Lung (tissue), 12 donors: Measurements from ENCODE around the gene RNU7-1. TPM values are rescaled to one million over a fixed set of nuclear protein-coding genes. Genes with fewer than 3 reads are reported as not detected.

ENCODE experiments used
- ATAC-seq: fragments of 200-7000 bp; cut with Tn5 transposase; one replicate; pipeline ENCODE4 v1.9.1; 2020; ENCODE audit warnings: moderate number of reproducible peaks; ENCODE audit not compliant: insufficient read depth, low FRiP score
- DNase-seq, 3 donors: peaks; one replicate each; pipeline ENCODE4 v3.0.0-alpha.2; 2013 to 2017
- H3K27ac ChIP-seq, 2 donors: one replicate each; pipeline ENCODE4 v1.5.1; 2013; ENCODE audit warnings: mild to moderate bottlenecking in 2 of 2, moderate library complexity in 2 of 2, control low read depth in 1 of 2, inconsistent platforms in 1 of 2, low read depth in 1 of 2, low read length in 1 of 2
- H3K27me3 ChIP-seq, 3 donors: one replicate each; pipeline ENCODE4 v1.5.1; 2013; ENCODE audit warnings: low read length in 2 of 3; ENCODE audit not compliant: control insufficient read depth in 3 of 3, insufficient read depth in 3 of 3
- H3K36me3 ChIP-seq, 4 donors: one replicate each; pipeline ENCODE4 v1.5.1; 2013; ENCODE audit warnings: low read length in 4 of 4, mild to moderate bottlenecking in 1 of 4, moderate library complexity in 1 of 4; ENCODE audit not compliant: control insufficient read depth in 4 of 4, insufficient read depth in 4 of 4
- H3K4me1 ChIP-seq, 5 donors: one replicate each; pipeline ENCODE4 v1.5.1; 2013; ENCODE audit warnings: low read length in 5 of 5, mild to moderate bottlenecking in 2 of 5, moderate library complexity in 1 of 5; ENCODE audit not compliant: control insufficient read depth in 5 of 5, insufficient read depth in 5 of 5
- H3K4me3 ChIP-seq: one replicate; pipeline ENCODE4 v1.5.1; 2013; ENCODE audit warnings: mild to moderate bottlenecking, control low read depth, moderate library complexity
- H3K9ac ChIP-seq, 2 donors: one replicate each; pipeline ENCODE4 v1.5.1; 2013; ENCODE audit warnings: low read length in 2 of 2, control low read depth in 1 of 2; ENCODE audit not compliant: insufficient read depth in 1 of 2
- H3K9me3 ChIP-seq, 4 donors: one replicate each; pipeline ENCODE4 v1.5.1; 2013; ENCODE audit warnings: low read length in 3 of 4, mild to moderate bottlenecking in 1 of 4, moderate library complexity in 1 of 4; ENCODE audit not compliant: control insufficient read depth in 4 of 4, insufficient read depth in 3 of 4
- WGBS, 2 donors: extraction: QIAGEN DNeasy Blood & Tissue Kit; methylation state at CpG; one replicate each; pipeline ENCODE4 v1.1.7; 2013; 5-methylcytosine and 5-hydroxymethylcytosine counted together
- polyA plus RNA-seq, 2 donors: library from polyadenylated mRNA; stranded (reverse); fragments of 200-250 nt; gene quantifications; one replicate each; pipeline ENCODE4 v1.2.1, GENCODE V29; 2013
- total RNA-seq, 2 donors: library from RNA; depleted of rRNA in 1 of 2; stranded (reverse); fragments of >200 nt in 1 of 2; gene quantifications; one replicate each; pipeline ENCODE4 v1.2.1, GENCODE V29; 2014 to 2021
- TF ChIP-seq, protein P1 (sequence below): IDR thresholded peaks from 2 replicates; pipeline ENCODE4 v1.5.1; 2012; ENCODE audit warnings: mild to moderate bottlenecking; ENCODE audit errors: control extremely low read depth, extremely low read depth
- donor health status: control.
- donor health status: control.
- donor health status: Bipolar disorder and iron deficiency.
- donor health status: healthy.
- donor health status: DM: yes; HTN: yes; CAD: no.

Gene RNU7-1
- total and polyA plus RNA-seq, 4 donors: not detected

DNA sequence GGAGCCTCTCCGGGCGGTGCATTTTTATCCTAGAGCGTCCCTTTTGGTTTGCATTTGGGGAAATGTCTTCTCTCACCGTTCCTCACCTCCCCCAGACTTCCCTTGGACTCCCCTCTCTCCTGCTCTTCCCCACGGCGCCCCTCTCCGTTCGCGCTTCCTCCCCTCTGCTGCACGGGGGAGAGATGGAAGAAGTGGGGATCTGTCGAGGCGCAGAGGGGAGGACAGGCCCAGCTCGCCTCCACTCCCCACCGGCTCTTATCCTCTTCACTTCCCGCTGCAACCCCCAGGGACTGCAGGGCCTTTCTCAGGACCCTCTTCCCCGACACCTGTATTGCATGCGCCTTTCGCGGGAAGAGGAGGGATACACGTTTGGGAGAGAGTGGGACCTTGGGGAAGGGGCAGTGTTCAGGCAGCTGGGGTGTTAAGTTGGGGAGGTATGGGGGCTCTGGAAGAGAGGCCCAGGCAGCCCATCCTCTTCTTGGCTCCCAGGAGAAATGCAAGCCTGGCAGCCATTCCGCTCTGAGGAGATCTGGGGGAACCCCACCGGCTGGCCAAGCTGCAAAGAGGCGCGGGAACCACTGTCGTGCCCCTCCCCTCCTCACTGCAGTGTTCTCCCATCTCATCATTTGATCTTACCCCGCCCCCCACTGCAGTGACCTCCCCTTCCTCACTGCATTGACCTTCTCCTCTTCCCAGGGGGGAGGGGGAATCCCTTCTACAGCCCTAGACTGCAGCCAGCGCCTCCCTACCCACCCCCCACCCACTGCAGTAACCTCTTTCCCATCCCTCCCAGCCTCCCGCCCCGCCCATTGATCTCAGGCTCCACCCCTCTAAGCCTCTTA lies 28.4 kb upstream of the RNU7-1 start:
- no peak overlapping the region for H3K9ac ChIP-seq

DNA sequence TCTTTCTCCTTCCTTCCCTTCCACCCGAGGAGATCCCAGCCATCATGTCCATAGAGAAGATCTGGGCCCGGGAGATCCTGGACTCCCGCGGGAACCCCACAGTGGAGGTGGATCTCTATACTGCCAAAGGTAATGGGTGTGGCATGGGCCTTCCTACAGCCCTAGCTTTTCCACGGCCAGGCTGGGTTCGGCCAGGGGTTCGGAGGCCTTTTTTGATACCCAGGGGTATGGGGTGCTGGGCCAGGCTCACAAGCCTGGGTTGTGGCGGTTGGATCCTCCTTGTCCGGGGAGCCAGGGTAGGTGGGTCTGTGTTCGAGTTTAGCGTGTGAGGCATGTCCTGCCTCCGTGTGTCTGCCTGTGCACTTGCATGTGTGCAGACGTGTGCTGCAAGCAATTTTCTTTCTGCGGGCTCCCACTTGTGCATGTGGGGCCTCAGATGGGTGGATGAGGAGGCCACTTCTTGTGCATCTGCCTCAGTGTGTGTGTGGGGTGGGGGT lies 27.8 kb upstream of the RNU7-1 start:
- WGBS, 2 donors: 83 to 86% methylated on average over 14 of the region's 14 CpGs
- ATAC-seq: no peak
- H3K36me3 ChIP-seq: peaks cover 0 to 7% (median 0%) of the 10 kb centered on the region in 4 donors

More for the DNA sequence above, 28.4 kb upstream of the RNU7-1 start:
- DNase-seq: no peak
- peaks cover 0 to 14% (median 11%) of the 10 kb centered on the region in 5 donors for H3K4me1 ChIP-seq
- peak overlapping the region in 1 of 2 donors; percentile 20 for H3K27ac ChIP-seq
- 24 to 27% methylated on average over 27 to 29 of the region's 29 CpGs for WGBS, 2 donors
- TF ChIP-seq, protein P1, sequence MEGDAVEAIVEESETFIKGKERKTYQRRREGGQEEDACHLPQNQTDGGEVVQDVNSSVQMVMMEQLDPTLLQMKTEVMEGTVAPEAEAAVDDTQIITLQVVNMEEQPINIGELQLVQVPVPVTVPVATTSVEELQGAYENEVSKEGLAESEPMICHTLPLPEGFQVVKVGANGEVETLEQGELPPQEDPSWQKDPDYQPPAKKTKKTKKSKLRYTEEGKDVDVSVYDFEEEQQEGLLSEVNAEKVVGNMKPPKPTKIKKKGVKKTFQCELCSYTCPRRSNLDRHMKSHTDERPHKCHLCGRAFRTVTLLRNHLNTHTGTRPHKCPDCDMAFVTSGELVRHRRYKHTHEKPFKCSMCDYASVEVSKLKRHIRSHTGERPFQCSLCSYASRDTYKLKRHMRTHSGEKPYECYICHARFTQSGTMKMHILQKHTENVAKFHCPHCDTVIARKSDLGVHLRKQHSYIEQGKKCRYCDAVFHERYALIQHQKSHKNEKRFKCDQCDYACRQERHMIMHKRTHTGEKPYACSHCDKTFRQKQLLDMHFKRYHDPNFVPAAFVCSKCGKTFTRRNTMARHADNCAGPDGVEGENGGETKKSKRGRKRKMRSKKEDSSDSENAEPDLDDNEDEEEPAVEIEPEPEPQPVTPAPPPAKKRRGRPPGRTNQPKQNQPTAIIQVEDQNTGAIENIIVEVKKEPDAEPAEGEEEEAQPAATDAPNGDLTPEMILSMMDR: no peak
- peak overlapping the region; percentile 52 for H3K4me3 ChIP-seq
- ATAC-seq: no peak
- H3K9me3 ChIP-seq: no peaks in the 10 kb centered on the region
- peaks cover 0 to 7% (median 0%) of the 10 kb centered on the region in 4 donors for H3K36me3 ChIP-seq
- H3K27me3 ChIP-seq: peaks cover 0 to 24% (median 13%) of the 10 kb centered on the region in 3 donors

DNA sequence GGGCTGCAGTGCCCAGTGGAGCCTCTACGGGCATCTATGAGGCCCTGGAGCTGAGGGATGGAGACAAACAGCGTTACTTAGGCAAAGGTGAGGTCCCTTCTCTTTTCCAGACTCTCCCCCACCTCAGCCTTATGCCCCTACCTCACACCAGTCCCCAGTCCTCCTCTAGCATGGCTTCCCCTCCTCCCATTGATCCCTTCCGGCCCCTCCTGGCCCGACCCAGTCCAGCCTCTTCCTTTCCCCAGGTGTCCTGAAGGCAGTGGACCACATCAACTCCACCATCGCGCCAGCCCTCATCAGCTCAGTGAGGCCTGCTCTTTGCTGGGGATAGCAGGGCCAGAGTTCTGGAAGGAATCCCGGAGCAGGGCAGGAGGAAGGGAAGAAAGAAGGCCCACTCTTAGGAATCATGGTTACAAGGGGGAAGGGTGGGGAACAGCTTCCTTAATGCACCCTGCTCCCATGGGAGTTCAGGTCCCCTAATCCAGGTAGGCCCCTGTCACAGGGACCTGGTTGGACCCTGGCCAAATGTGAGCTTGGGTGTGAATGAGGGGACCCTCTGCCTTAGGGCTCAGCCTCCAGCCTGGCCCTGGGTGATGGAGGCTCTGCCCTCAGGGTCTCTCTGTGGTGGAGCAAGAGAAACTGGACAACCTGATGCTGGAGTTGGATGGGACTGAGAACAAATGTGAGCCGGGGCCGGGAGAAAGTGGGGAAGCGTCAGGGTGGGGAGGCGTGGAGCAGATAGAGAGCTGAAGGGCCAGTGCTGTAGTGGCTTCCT lies 27.0 kb upstream of the RNU7-1 start:
- TF ChIP-seq, protein P1: no peak
- Histone ChIP-seq H3K4me3 (no peak overlapping the region), H3K9ac (no peak overlapping the region), H3K4me1 (peaks cover 0 to 14% (median 11%) of the 10 kb centered on the region in 5 donors), H3K27me3 (peaks cover 0 to 24% (median 13%) of the 10 kb centered on the region in 3 donors), H3K36me3 (peaks cover 0 to 9% (median 0%) of the 10 kb centered on the region in 4 donors), H3K27ac (no peak overlapping the region), H3K9me3 (no peaks in the 10 kb centered on the region)
- WGBS, 2 donors: 93 to 98% methylated on average over 11 of the region's 11 CpGs
- DNase-seq (no peak), ATAC-seq (no peak)

More for the DNA sequence above, 27.8 kb upstream of the RNU7-1 start:
- Histone ChIP-seq H3K4me1 (peaks cover 0 to 14% (median 11%) of the 10 kb centered on the region in 5 donors), H3K4me3 (no peak overlapping the region), H3K9me3 (no peaks in the 10 kb centered on the region), H3K27me3 (peaks cover 0 to 24% (median 13%) of the 10 kb centered on the region in 3 donors), H3K9ac (no peak overlapping the region), H3K27ac (no peak overlapping the region)
- TF ChIP-seq, protein P1: no peak
- no peak for DNase-seq
